IMR-90 (cell line): ENCODE measurements around the gene RNF114. TPM values are rescaled to one million over a fixed set of nuclear protein-coding genes. Genes with fewer than 3 reads are reported as not detected.
A peak's percentile ranks its signal among the peaks of the same experiment; 100 is the strongest.
"Not testable (repeated sequence)": the region's sequence is repeated elsewhere in the genome, so short reads cannot be mapped to it uniquely, and the experiment has no call there.

ENCODE experiments used
- ATAC-seq: fragments of 200-7000 bp; cut with Tn5 transposase; 2 replicates; pipeline ENCODE4 v1.9.1; 2020; ENCODE audit warnings: low read depth, mild to moderate bottlenecking, moderate library complexity
- BruUV-seq: library from RNA; stranded (reverse); fragments of 400-500 nt; replicated peaks from 2 replicates; lab custom pipeline; 2021; lab: Mats Ljungman, UMichigan
- CTCF ChIA-PET: fragments of 300-600 bp; formaldehyde crosslinking; extraction: SDS; loops from one replicate; lab custom pipeline; 2021; ENCODE audit warnings: antibody characterized with exemption; lab: Yijun Ruan, JAX
- POLR2A ChIA-PET: fragments of 300-600 bp; sonication (Branson Sonifier 250); formaldehyde crosslinking; loops from one replicate; lab custom pipeline; 2022; ENCODE audit warnings: antibody characterized with exemption; ENCODE audit not compliant: unreplicated experiment; lab: Charles Lee
- DNase-seq: peaks from one replicate; pipeline ENCODE4 v3.0.0; 2013
- H2AFZ ChIP-seq: replicated peaks from 2 replicates; pipeline ENCODE3; 2013; ENCODE audit warnings: low read length, mild to moderate bottlenecking; ENCODE audit not compliant: poor library complexity
- H2AK5ac ChIP-seq: 2 replicates; pipeline ENCODE4 v1.6.1; 2013; ENCODE audit warnings: low read depth, low read length, inconsistent platforms
- H2AK9ac ChIP-seq: replicated peaks from 2 replicates; pipeline ENCODE3; 2013; ENCODE audit warnings: mild to moderate bottlenecking, low read depth, low read length, moderate library complexity; ENCODE audit not compliant: poor library complexity
- H2BK120ac ChIP-seq: 2 replicates; pipeline ENCODE4 v1.6.1; 2013; ENCODE audit warnings: low read depth, low read length, inconsistent platforms
- H2BK15ac ChIP-seq: 3 replicates; pipeline ENCODE4 v1.6.1; 2013; ENCODE audit warnings: low read depth, low read length, inconsistent platforms
- H2BK20ac ChIP-seq: 2 replicates; pipeline ENCODE4 v1.6.1; 2013; ENCODE audit warnings: low read depth, mild to moderate bottlenecking, inconsistent platforms, low read length, moderate library complexity
- H2BK5ac ChIP-seq: 2 replicates; pipeline ENCODE4 v1.6.1; 2013; ENCODE audit warnings: mild to moderate bottlenecking, low read depth, low read length, inconsistent platforms; ENCODE audit not compliant: poor library complexity, severe bottlenecking
- H3K14ac ChIP-seq: replicated peaks from 2 replicates; pipeline ENCODE4 v1.6.1; 2013; ENCODE audit warnings: low read depth, low read length, inconsistent platforms
- H3K18ac ChIP-seq: 2 replicates; pipeline ENCODE4 v1.6.1; 2013; ENCODE audit warnings: low read depth, low read length, control low read depth
- H3K23ac ChIP-seq: 2 replicates; pipeline ENCODE4 v1.6.1; 2013; ENCODE audit warnings: low read depth, low read length, inconsistent platforms
- H3K27ac ChIP-seq: 2 replicates; pipeline ENCODE4 v1.5.1; 2013; ENCODE audit warnings: mild to moderate bottlenecking, control low read depth, low read length; ENCODE audit not compliant: insufficient read depth
- H3K27me3 ChIP-seq: 2 replicates; pipeline ENCODE4 v1.6.1; 2013; ENCODE audit warnings: low read length; ENCODE audit not compliant: control insufficient read depth, insufficient read depth
- H3K36me3 ChIP-seq: 2 replicates; pipeline ENCODE4 v1.6.1; 2013; ENCODE audit warnings: low read length, mixed read lengths; ENCODE audit not compliant: control insufficient read depth, insufficient read depth
- H3K4ac ChIP-seq: 2 replicates; pipeline ENCODE4 v1.6.1; 2013; ENCODE audit warnings: low read depth, low read length, inconsistent platforms
- H3K4me1 ChIP-seq: 2 replicates; pipeline ENCODE4 v1.6.1; 2013; ENCODE audit warnings: low read length, mixed read lengths; ENCODE audit not compliant: control insufficient read depth, insufficient read depth
- H3K4me2 ChIP-seq: 2 replicates; pipeline ENCODE4 v1.6.1; 2013; ENCODE audit warnings: low read depth, mild to moderate bottlenecking, control low read depth, low read length, moderate library complexity
- H3K4me3 ChIP-seq: 2 replicates; pipeline ENCODE4 v1.5.1; 2013; ENCODE audit warnings: low read depth, mild to moderate bottlenecking, control low read depth, low read length, moderate library complexity; ENCODE audit not compliant: insufficient read depth
- H3K56ac ChIP-seq: 2 replicates; pipeline ENCODE4 v1.6.1; 2013; ENCODE audit warnings: low read length, inconsistent platforms; ENCODE audit not compliant: insufficient read depth; ENCODE audit errors: extremely low read depth
- H3K79me1 ChIP-seq, 2 experiments: 2 replicates each; pipeline ENCODE4 v1.6.1; 2013; ENCODE audit warnings: low read length in 2 of 2, inconsistent platforms in 1 of 2, low read depth in 1 of 2
- H3K9ac ChIP-seq: 2 replicates; pipeline ENCODE4 v1.6.1; 2013; ENCODE audit warnings: low read depth, low read length, control low read depth
- H3K9me1 ChIP-seq: 2 replicates; pipeline ENCODE4 v1.6.1; 2013; ENCODE audit warnings: low read length, inconsistent platforms; ENCODE audit not compliant: insufficient read depth
- H3K9me3 ChIP-seq: 2 replicates; pipeline ENCODE4 v1.6.1; 2013; ENCODE audit warnings: low read length; ENCODE audit not compliant: control insufficient read depth, insufficient read depth
- H4K20me1 ChIP-seq: 2 replicates; pipeline ENCODE4 v1.6.1; 2013; ENCODE audit warnings: low read length, inconsistent platforms; ENCODE audit not compliant: insufficient read depth
- H4K5ac ChIP-seq: 2 replicates; pipeline ENCODE4 v1.6.1; 2013; ENCODE audit warnings: mild to moderate bottlenecking, low read depth, low read length, control low read depth
- H4K8ac ChIP-seq, 2 experiments: 2 replicates each; pipeline ENCODE4 v1.6.1; 2013; ENCODE audit warnings: low read depth in 2 of 2, low read length in 2 of 2, control low read depth in 1 of 2, inconsistent platforms in 1 of 2
- H4K91ac ChIP-seq: 2 replicates; pipeline ENCODE4 v1.6.1; 2013; ENCODE audit warnings: low read depth, low read length, inconsistent platforms; ENCODE audit not compliant: insufficient read depth
- CEBPB ChIP-seq: IDR thresholded peaks from 2 replicates; pipeline ENCODE4 v1.6.1; 2012; ENCODE audit warnings: low read depth, low read length, improper control_type of control experiment
- CHD1 ChIP-seq: IDR thresholded peaks from 2 replicates; pipeline ENCODE4 v1.6.1; 2012; ENCODE audit warnings: low read depth, low read length, improper control_type of control experiment
- FOS ChIP-seq: fragments of 150-350 bp; IDR thresholded peaks from 2 replicates; pipeline ENCODE4 v1.6.1; 2016; ENCODE audit warnings: low read depth, low read length
- NFE2L2 ChIP-seq: fragments of 150-350 bp; IDR thresholded peaks from 2 replicates; pipeline ENCODE4 v1.6.1; 2016; ENCODE audit warnings: low read depth, mild to moderate bottlenecking, low read length
- RFX5 ChIP-seq: IDR thresholded peaks from 2 replicates; pipeline ENCODE4 v1.8.0; 2012; ENCODE audit warnings: low read depth, mild to moderate bottlenecking, low read length, moderate library complexity
- SMC3 ChIP-seq: fragments of 150-350 bp; IDR thresholded peaks from 2 replicates; pipeline ENCODE4 v1.6.1; 2016; ENCODE audit warnings: low read depth, mild to moderate bottlenecking, antibody characterized with exemption, low read length, moderate library complexity
- USF2 ChIP-seq: fragments of 150-350 bp; IDR thresholded peaks from 2 replicates; pipeline ENCODE4 v1.6.1; 2017; ENCODE audit warnings: mild to moderate bottlenecking, antibody characterized with exemption, low read length, low read depth
- WGBS, 2 experiments: methylation state at CpG; one replicate each; pipeline versions ENCODE4 v1.1.5 to v1.1.7; 2013; ENCODE audit warnings: missing lambda C conversion rate in 2 of 2; ENCODE audit not compliant: insufficient read length in 1 of 2; ENCODE audit errors: extremely low coverage in 2 of 2; 5-methylcytosine and 5-hydroxymethylcytosine counted together
- dilution Hi-C: fragments of 300-500 bp; cut with HindIII; formaldehyde crosslinking; loops from one replicate; pipeline ENCODE4 v1.14.3; 2018; ENCODE audit warnings: low sequenced_read_pairs; ENCODE audit not compliant: unreplicated experiment
- in situ Hi-C: fragments of 300-500 bp; cut with MboI; formaldehyde crosslinking; loops from 3 replicates; pipeline ENCODE4 v1.14.3; 2019; ENCODE audit warnings: low sequenced_read_pairs, inconsistent platforms, mixed read lengths
- intact Hi-C: fragments of 100-400 bp; cut with micrococcal nuclease; formaldehyde crosslinking; loops from 2 replicates; pipeline ENCODE4 v1.10.0; 2022
- polyA plus RNA-seq, 3 experiments: library from polyadenylated mRNA; depleted of rRNA; stranded (reverse); fragments of >200 nt; gene quantifications; 2 replicates each; pipeline ENCODE4 v1.2.3, GENCODE V29; 2012; ENCODE audit warnings: low replicate concordance in 1 of 3
- total RNA-seq: library from RNA; depleted of rRNA; stranded (reverse); fragments of >200 nt; gene quantifications from 2 replicates; pipeline ENCODE4 v1.2.3, GENCODE V29; 2012

Gene RNF114
- total and polyA plus RNA-seq, 2 of the 4 experiments (the other 2 are of a cell fraction) = 44.6 to 62.3 TPM

GRCh38 chr20:49951151-49951550, 15.0 kb downstream of the RNF114 start (continued):
- TF ChIP-seq CEBPB (peak; percentile 72), FOS (peak; percentile 96), USF2 (no peak)

- ATAC-seq (no peak), DNase-seq (no peak)
- peaks cover 4% of the 10 kb centered on the region; the same call in 1 of the 2 replicates for H4K20me1 ChIP-seq
- no peak overlapping the region for H3K4ac ChIP-seq
- WGBS, 2 experiments = 100% methylated on average over 1 of the region's 3 CpGs; no CpG with 5 or more reads in 1 of the 2 experiments
- H3K23ac ChIP-seq = no peak overlapping the region
- H3K4me1 ChIP-seq = peaks cover 14% of the 10 kb centered on the region
- POLR2A ChIA-PET = no interaction called here
- H3K14ac ChIP-seq = no peak overlapping the region
- no peak overlapping the region for H2BK20ac ChIP-seq
- intact Hi-C loops (no loop called here), dilution Hi-C loops (no loop called here), in situ Hi-C loops (no loop called here)
- H4K91ac ChIP-seq = no peak overlapping the region
- no peak overlapping the region for H2BK120ac ChIP-seq
- no TSS peak for BruUV-seq
- no peak overlapping the region for H2AFZ ChIP-seq
- H3K79me1 ChIP-seq = peaks cover 49 to 64% of the 10 kb centered on the region in 2 experiments
- H4K5ac ChIP-seq = no peak overlapping the region
- no peak overlapping the region for H3K9ac ChIP-seq
- H3K56ac ChIP-seq = no peak overlapping the region
- no peaks in the 10 kb centered on the region for H3K9me3 ChIP-seq
- no peak overlapping the region for H3K4me2 ChIP-seq
- no peak overlapping the region for H2AK9ac ChIP-seq
- peaks cover 63% of the 10 kb centered on the region for H3K36me3 ChIP-seq
- H4K8ac ChIP-seq = no peak overlapping the region
- H2BK15ac ChIP-seq = no peak overlapping the region
- TF ChIP-seq CHD1 (no peak), SMC3 (no peak), RFX5 (no peak), NFE2L2 (no peak)
- H3K27me3 ChIP-seq = no peaks in the 10 kb centered on the region
- H2BK5ac ChIP-seq = no peak overlapping the region
- no peak overlapping the region for H3K18ac ChIP-seq
- no peak overlapping the region for H3K27ac ChIP-seq
- H3K4me3 ChIP-seq = no peak overlapping the region
- CTCF ChIA-PET = no interaction called here
- peaks cover 23% of the 10 kb centered on the region for H3K9me1 ChIP-seq
- no peak overlapping the region for H2AK5ac ChIP-seq
These were observed 19.0 kb downstream of the RNF114 start for GRCh38 chr20:49955167-49955566.

- H2AFZ ChIP-seq, POLR2A ChIA-PET, H4K5ac ChIP-seq, H2BK15ac ChIP-seq, BruUV-seq, DNase-seq, H2BK5ac ChIP-seq, H4K91ac ChIP-seq, H3K9me3 ChIP-seq, intact Hi-C loops, ATAC-seq, H2BK120ac ChIP-seq, H3K4me1 ChIP-seq, H3K18ac ChIP-seq, H2BK20ac ChIP-seq, H2AK5ac ChIP-seq, H3K4me2 ChIP-seq, dilution Hi-C loops, H3K14ac ChIP-seq, CTCF ChIA-PET, H3K27me3 ChIP-seq, H2AK9ac ChIP-seq, H3K9ac ChIP-seq, H3K27ac ChIP-seq, H3K56ac ChIP-seq, in situ Hi-C loops, H3K4ac ChIP-seq, H3K23ac ChIP-seq, H3K4me3 ChIP-seq, H4K8ac ChIP-seq, H4K20me1 ChIP-seq: not testable (repeated sequence)
- WGBS, 2 experiments = 100% methylated on average over 1 of the region's 12 CpGs; no CpG with 5 or more reads in 1 of the 2 experiments
- Histone ChIP-seq H3K79me1 (peaks cover 44 to 57% of the 10 kb centered on the region in 2 experiments), H3K36me3 (peaks cover 58% of the 10 kb centered on the region), H3K9me1 (peaks cover 22% of the 10 kb centered on the region)
These were observed 19.7 kb downstream of the RNF114 start for GRCh38 chr20:49955830-49956396.
